ENCODE data around the gene CCT6B.

Gene CCT6B

GRCh38 chr17:34885076-34885475, 76.2 kb downstream of the CCT6B start:
- H3K4me1 ChIP-seq (ENCODE audit: insufficient read depth, low read length) = 0 out of 2 replicates have a peak, but pooled peaks cover 4% of the 10 kb centered on the region
- H3K36me3 ChIP-seq (ENCODE audit: insufficient read depth, low read length) = no peaks in the 10 kb centered on the region
- no peak overlapping the region for H3K9ac ChIP-seq (ENCODE audit: low read depth, low read length)
- no peaks in the 10 kb centered on the region for H3K9me3 ChIP-seq (ENCODE audit: control insufficient read depth, insufficient read depth, low read length)

GRCh38 chr17:34884597-34884996, 76.7 kb downstream of the CCT6B start:
- Histone ChIP-seq H3K4me1 (ENCODE audit: insufficient read depth, low read length) (0 out of 2 replicates have a peak, but pooled peaks cover 4% of the 10 kb centered on the region), H3K9me3 (ENCODE audit: control insufficient read depth, insufficient read depth, low read length) (no peaks in the 10 kb centered on the region), H3K9ac (ENCODE audit: low read depth, low read length) (no peak overlapping the region), H3K36me3 (ENCODE audit: insufficient read depth, low read length) (no peaks in the 10 kb centered on the region)

DNA sequence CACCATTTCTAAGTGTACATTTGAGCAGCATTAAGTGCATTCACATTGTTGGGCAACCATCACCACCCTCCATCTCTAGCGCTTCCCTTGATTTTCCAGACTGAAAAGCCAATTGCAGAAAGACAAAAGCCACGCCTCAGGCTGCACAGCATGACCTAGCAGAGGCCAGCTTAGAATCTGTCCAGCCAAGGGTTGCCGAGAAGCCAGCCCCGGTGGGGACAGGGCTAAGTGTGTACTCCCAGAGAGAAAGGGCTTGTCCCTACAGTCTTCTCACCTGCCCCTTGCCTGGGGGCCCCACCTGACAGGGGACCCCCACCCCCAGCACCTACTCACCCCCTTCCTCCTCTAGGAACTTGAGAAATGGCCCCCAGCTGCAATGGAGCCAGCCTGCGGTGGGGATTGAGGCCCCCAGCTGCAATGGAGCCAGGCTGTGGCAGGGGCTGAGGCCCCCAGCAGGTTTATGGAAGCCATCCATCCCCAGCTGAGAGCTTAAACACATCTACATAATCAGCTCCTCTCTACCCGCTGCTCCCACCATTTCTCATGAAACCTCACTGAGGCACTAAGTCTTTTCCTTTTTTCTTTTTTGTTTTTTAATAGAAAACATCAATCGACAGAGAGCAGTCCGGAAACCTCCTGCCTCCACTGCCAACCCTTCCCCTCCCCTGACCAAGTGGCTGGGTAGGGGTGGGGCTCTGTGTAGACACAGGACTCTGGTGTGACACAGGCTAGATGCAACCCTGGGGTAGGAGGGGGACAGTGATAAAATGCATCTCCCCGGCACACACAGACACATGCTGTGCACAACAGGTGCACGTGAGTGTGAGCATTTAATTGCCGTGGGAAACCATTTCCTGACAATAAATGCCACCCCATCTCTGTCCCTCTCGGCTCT, 77.9 kb downstream of the CCT6B start:
- Histone ChIP-seq H3K4me1 (ENCODE audit: insufficient read depth, low read length) (0 out of 2 replicates have a peak, but pooled peaks cover 4% of the 10 kb centered on the region), H3K9ac (ENCODE audit: low read depth, low read length) (no peak overlapping the region)

GRCh38 chr17:34879146-34879545, 82.1 kb downstream of the CCT6B start:
- H3K9ac ChIP-seq (ENCODE audit: low read depth, low read length) = no peak overlapping the region
- H3K4me1 ChIP-seq (ENCODE audit: insufficient read depth, low read length) = 0 out of 2 replicates have a peak, but pooled peaks cover 4% of the 10 kb centered on the region
- no peaks in the 10 kb centered on the region; the same call in 1 of the 2 replicates for H3K9me3 ChIP-seq (ENCODE audit: control insufficient read depth, insufficient read depth, low read length)
- no peaks in the 10 kb centered on the region for H3K36me3 ChIP-seq (ENCODE audit: insufficient read depth, low read length)

More for the DNA sequence above, 77.9 kb downstream of the CCT6B start:
- no peaks in the 10 kb centered on the region; the same call in 1 of the 2 replicates for H3K9me3 ChIP-seq (ENCODE audit: control insufficient read depth, insufficient read depth, low read length)
- no peaks in the 10 kb centered on the region for H3K36me3 ChIP-seq (ENCODE audit: insufficient read depth, low read length)
